LNCAP (cell line): ENCODE data around the gene MRPL12.

Experiments
- TF ChIP-seq, protein P1 (sequence below): fragments of 450-650 bp; IDR thresholded peaks from 2 replicates; pipeline ENCODE4 v1.5.1; 2017; ENCODE audit warnings: mild to moderate bottlenecking

Gene MRPL12

DNA sequence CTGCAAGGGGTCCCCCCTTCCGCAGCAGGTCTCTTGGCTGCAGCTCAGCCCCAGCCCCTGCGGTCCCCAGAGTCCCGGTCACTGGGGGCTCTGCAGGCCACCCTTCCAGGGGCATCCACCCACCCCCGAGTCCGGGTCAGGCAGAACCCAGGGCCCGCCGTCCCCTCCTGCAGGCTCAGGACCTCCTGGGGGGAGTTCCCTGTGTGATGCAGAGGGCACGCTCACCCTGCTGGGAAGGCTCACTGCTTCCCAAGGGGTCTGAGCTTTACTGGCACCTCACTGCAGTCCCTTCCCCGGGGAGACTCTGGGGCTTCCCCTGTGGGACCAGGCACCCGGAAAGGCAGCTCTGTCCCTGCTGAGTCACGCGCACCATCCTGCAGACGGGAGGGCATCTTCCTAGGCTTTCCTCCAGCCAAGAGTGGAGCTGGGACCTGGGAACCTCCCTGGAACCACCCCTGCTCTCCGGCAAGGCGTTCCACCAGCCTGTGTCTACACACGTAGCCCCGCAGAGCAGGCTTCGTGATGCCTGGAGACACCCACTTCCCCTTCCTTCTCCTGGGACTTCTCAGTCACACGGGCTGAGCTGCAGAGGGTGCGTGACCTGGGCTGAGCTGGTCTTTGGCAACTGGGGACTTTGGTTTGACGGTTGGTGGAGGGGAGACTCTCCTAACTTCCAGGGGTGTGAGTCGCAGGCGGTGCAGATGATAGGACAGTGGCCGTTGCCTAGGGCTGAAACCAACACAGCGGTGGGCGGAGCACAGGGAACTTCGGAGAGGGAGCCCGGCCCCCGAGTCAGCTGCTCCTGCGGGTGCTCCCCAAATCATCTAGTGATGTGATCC, 32.3 kb downstream of the MRPL12 start:
- TF ChIP-seq, protein P1, sequence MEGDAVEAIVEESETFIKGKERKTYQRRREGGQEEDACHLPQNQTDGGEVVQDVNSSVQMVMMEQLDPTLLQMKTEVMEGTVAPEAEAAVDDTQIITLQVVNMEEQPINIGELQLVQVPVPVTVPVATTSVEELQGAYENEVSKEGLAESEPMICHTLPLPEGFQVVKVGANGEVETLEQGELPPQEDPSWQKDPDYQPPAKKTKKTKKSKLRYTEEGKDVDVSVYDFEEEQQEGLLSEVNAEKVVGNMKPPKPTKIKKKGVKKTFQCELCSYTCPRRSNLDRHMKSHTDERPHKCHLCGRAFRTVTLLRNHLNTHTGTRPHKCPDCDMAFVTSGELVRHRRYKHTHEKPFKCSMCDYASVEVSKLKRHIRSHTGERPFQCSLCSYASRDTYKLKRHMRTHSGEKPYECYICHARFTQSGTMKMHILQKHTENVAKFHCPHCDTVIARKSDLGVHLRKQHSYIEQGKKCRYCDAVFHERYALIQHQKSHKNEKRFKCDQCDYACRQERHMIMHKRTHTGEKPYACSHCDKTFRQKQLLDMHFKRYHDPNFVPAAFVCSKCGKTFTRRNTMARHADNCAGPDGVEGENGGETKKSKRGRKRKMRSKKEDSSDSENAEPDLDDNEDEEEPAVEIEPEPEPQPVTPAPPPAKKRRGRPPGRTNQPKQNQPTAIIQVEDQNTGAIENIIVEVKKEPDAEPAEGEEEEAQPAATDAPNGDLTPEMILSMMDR: no peak

DNA sequence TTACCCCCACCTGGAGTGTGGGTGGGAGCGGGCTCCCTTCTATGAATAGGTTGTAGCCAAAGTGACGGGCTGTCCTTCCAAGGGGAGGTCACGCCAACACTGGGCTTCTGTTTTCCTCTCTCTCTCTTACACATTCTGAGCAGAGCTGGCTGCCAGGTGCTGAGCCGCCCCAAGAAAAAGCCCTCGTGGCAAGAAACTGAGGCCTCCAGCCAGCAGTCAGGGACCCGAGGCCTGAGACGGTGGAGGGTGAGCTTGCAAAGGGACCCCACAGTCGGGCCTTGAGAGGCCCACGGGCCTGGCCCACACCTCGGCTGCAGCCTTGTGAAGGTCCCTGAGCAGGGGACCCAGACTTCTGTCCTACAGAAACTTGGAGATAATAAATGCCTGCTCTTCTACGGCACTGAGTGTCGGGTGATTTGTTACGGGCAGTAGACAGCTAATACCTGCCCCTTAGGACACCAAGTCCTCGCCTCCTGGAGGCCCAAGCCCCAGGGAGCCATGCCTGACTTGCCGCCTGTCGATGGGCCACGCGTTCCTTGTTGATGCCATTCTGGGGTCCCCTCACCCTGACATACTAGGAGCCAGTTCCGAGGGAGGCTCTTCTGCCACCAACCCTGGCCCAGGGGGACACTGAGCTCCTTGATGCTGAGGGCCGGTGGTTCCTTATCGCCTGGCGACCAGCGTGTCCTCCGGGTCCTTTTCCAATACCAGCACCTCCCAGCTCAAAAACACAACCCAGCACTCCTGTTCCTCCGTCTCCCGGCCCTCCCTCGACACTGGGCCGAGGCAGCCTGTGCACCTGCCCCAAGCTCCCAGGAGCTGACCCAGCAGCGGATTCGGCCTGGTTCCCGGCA, 35.0 kb downstream of the MRPL12 start:
- TF ChIP-seq, protein P1: no peak

DNA sequence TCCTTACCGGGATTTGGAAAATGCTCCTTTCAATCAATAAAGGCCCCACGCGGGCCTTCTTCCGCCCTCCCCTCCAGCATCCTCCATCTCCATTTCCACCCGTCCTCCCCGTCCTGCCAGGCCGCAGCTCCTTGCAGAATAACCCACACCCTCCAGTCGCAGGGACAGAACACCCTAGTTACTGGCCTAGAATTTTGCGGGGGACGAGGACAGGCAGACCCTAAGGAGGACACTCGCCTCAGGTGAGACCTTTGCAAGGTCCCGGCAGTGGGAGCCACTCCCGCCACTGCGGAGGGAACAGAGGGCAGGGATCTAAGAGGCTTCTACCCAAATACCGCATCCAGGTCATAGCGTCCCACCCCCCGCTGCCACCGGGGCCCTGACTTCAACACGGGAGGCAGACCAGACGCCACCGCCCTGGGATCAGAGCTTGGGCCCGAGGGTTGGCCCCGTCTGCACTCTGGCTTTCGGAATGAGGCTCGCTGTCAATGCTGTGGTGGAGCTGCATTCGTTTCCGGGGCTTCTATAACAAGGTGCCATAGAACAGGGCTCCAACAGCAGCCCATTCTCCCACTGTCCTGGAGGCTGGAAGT, 35.7 kb downstream of the MRPL12 start:
- TF ChIP-seq, protein P1: no peak

DNA sequence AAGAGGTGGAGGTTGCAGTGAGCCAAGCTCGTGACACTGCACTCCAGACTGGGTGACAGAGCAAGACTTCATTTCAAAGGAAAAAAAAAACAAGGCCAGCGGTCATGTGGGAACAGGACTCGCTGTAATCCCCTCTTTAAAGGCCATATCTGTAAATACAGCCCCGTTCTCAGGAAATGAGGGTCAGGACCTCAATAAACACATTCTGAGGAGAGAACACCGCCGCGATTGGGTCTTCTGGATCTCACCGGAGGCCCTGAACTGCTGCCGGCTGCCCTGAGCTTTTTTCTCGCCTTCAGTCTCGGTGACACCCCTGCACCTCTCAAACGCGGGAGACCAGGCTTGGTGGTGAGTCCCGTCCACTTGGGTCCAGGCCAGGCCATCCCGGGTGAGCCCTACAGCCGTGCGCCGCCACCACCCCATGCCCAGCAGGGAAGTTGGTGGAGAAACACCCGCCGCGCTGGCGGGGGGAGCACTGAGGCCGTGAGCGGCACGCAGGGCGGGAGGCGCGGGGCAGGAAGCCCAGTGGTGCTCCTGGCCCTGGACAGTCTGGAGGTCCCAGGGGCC, 37.3 kb downstream of the MRPL12 start:
- TF ChIP-seq, protein P1: no peak

DNA sequence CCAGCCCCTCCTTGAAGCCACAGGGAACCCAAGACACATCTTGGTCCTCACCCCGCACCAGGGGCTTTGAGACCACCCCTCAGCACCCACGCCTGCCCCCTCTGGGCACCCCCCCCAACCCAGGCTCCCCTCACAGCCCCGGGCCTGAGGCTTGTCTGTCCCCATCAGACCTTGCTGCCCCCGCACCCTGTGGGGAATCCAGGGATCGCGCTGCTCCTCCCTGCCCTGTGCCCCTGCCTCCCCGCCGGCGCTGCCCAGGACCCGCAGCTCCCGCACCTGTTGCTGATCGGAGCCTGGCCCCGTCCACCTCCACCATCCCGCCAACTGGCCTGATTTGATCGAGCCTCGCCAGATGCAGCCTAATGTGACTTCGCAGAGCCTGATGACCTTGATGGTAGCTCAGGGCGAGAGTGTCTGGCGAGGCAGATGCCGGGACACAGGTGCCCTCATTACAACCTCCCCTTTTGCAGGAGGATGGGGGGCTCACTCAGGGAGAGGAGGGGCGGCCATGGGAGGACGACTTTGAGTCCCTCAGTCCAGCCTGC, 38.0 kb downstream of the MRPL12 start:
- TF ChIP-seq, protein P1: no peak

DNA sequence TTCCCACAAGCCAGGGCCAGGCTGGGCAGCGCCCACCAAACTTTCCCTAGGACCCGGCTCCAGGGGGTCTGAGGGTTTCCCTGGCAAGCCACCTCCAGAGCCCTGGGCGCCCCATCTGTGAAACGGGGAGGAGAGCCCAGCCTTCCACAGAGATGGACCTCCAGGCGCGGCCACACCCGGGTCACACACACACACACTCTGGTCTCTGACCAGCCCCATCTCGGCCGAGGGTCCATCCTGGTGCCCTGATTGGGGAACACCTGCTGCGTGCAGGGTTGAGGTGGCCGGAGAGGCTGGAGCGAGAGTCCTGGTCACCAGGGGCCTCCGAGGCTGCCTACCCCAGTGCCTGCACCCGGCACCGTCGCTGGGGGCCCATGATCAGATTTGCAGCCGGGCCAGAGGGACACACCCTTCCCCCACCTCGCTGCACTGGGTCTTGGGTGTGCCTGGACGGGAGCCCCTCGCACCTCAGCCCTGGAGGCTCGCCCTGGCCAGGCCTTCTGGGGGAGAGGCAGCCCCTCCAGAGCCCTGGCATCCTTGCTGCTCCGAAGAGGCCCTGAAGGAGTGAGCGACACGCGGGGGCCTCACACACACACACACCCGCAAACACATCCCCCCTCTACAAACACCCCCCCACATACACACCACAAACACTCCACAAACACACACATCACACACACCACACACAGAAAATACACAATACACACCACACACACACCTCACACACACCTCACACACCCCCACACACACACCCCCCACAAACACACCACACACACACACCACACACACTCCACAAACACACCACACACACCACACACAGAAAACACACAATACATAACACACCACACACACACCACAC, 38.7 kb downstream of the MRPL12 start:
- TF ChIP-seq, protein P1: no peak
